Iris pigment epithelial cell (primary cell): ENCODE results near the gene REEP1.

ENCODE experiments used
- DNase-seq: peaks from one replicate; pipeline ENCODE4 v3.0.0-alpha.2; 2011; ENCODE audit warnings: low read depth

Gene REEP1

DNA sequence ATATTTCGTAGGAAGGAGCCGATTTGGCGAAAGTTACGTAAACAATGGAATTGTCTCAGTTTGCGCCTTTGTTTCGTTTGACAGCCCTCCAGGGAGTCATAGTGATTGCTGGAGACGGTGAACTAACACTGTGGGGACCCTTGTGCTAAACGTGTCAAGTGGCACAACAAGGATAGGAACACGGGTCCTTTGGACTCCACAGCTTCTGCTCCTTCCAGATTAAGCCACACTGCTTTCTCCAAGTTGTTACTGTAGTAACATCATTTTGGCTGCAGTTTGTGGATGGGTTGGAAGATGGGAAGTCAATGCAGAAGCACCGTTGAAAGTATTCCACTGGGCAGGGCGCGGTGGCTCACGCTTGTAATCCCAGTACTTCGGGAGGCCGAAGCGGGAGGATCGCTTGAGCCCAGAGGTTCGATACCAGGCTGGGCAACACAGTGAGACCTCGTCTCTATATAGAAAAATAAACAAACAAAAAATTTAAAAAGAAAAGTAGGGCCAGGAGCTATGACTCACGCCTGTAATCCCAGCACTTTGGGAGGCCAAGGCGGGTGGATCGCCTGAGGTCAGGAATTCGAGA is 141.5 kb downstream of the REEP1 start:
- DNase-seq: no peak

DNA sequence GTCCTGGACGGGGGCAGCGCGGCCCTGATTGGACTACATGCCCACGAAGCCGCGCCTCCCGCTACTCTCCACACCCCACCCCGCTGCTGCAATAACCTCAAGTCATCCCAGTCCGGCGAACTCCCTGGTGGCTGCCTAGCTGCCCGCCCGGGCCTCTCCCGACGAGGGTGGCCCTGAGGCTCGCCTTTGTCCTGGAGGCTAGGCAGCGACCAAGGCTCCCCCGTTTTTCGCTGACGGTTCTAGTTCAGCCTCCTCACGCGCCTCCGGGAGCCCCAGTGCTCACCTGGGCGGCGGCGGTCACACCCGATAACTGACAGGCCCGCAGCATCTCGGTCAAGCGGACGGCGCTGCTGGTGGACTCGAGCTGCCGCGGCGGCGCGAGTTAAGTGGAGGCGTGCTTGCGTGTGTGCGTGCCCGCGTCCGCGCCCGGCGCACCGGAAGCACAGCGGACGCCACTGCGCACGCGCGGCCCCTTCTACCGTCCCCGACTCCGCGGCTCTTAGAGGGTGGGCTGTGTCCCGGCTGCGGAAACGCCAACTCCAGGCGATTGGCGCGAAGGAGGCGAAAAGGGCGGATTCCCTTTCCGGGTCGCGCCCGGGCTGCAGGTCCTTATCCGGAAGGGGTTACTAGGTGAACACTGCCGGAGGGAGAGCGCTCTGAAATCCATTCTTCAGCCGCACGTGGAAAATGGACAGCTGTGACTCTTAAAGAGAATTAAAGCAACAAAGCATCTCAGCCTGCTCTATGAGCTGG is 142.2 kb downstream of the REEP1 start, which contains the start of gene IMMT:
IMMT (minus strand) TSS at position 408 of the 753 bp plus-strand sequence; CDS start at position 328, 80 bp downstream.
- peak; percentile 99 for DNase-seq

DNA sequence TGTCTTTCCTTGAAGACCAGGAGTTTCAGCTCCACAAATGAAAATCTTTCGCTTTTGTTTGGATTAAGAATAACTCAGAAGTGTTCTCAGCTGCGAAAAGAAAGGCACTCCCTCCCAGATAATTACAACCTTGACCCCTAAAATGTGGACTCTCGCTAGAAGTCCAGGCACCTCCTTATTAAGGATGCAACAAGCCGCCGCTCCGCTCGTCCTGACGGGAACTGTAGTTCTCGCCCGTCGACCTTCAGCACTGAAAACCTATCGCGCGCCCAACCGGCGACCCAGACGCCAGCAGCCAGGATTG is 142.7 kb downstream of the REEP1 start:
- no peak for DNase-seq

GRCh38 chr2:86193901-86194567 is 143.4 kb downstream of the REEP1 start:
- peak; percentile 28 for DNase-seq

DNA sequence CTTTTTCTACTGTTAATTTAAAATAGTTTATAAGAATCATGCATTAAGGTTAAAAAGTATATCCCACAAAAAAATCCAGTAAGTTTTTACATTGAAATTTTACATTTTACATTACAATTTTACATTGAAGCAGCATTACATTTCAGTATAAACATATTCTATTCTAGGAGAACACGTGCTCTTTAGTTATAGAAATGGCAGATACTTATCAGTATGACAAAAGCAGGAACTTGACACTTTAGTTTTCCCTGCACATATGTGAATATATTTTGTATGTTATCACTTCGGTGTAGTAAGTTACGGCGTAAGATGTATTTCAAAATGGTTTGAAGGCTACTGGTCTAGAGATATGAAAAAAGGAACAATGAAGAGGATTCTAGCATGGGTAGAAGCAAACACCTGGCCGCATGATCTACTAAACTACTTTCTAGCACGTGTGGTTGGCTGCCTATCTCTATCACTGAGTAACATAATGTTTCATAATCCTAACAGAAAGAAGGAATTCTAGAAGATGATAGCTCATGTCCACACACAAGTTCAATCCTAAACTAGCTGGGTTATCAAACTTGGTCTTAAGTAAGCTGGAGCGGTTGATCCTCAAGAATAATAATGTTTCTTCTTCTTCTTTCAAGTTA is 147.5 kb downstream of the REEP1 start:
- no peak for DNase-seq

DNA sequence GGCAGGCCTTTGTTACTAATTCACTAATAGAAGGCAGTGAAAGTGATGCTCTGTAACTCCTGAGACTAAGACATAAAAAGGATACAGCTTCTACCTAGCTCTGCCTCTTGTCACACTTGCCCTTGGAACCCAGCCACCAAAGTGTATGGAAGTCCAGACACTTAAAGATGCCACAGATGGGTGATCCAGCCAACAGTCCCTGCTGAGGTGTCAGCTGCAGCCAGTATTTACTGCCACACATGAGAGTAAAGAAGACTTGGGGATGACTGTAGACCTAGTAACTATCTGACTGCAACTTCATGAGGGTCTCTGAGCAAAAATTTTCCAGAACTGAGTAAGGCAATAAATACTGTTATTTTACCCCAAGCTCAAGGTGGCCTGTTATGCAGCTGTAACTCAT is 151.0 kb downstream of the REEP1 start:
- no peak for DNase-seq

- no peak for DNase-seq
These were observed 151.8 kb downstream of the REEP1 start for GRCh38 chr2:86185517-86186212.

DNA sequence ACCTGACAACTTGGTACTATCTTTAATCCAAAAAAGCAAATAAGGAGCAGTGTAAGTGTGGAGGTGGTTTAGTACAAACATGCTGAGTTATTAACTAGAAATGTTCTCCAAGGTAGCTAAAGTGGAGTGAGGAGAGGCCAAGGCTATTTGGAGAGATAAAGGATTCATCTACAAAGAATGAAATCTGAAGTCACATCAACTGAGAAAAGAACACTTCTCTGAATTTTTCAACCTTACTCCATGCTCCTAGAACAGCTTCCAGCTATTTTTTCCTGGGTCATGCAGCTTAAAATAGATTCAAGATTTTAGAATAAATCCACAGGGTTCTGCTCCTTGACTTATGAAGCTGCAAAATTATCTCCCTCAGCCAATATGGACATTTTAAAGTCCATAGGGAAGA is 160.8 kb downstream of the REEP1 start:
- DNase-seq: no peak

DNA sequence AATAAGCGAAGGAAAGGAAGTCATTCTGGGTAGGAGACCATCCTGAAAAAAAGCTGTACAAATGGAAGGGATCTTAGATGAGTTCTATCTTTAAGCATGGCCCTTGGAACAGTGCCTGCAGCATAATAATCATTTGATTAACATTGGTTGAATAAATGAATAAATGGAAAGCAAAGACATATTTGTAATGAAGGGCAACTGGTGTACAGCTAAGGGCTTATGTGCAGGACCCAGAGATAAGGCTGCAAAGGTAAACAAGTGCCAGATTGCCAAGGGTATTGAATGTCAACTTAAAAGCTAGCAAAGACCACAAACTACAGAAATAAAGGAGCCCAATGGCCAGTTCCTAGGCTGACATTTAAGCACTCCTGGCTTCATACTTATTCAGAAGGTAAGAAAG is 161.6 kb downstream of the REEP1 start:
- no peak for DNase-seq

GRCh38 chr2:86174445-86174844 is 163.0 kb downstream of the REEP1 start:
- DNase-seq: no peak

GRCh38 chr2:86172610-86173009 is 164.8 kb downstream of the REEP1 start:
- no peak for DNase-seq

DNA sequence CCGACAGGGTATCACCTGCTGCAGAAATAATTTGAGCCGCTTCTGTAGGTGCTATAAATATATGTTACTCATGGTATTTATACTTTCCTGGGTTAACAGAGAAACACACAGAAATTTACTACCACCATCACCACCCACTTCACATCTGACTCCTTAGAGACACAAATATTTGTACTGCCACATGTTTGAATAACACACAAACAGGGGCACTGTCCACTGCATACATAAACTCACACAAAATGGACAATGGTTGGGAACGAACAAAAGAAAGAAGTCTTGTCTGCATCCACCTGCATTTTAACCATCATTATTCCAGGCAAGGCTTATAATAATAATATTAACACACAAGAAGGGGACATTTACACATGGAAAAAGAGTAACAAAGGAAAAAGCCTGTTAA is 166.1 kb downstream of the REEP1 start:
- DNase-seq: no peak

DNA sequence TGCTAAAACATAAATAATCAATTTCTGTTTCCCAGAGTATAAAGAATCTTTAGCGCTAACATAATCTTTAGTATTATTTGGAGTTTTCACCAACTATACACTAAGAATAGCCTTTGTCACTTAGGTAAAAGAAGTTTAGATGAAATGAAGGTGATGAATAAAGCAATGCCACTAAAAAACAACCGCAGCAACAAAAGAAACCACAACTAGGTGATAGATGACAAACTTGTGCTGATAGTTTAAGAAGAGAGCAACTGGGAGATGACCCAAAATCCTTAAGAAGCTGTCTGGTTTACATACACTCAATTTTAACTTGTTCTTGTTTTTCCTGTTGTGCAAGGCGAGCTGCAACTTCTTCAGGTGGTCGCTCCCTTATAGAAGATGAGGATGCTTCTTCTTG is 167.0 kb downstream of the REEP1 start:
- DNase-seq: no peak
